Spinal cord (tissue), 10 donors: Measurements from ENCODE around the gene DCX. TPM values are rescaled to one million over a fixed set of nuclear protein-coding genes. Genes with fewer than 3 reads are reported as not detected.

Experiments
- DNase-seq, 6 donors: peaks; one replicate each; pipeline versions ENCODE4 v3.0.0 to v3.0.0-alpha.2; 2013 to 2015; ENCODE audit warnings: low spot score in 6 of 6, low read depth in 4 of 6
- H3K27ac ChIP-seq: one replicate; pipeline ENCODE4 v1.5.1; 2013; ENCODE audit warnings: low read depth, low read length, control low read depth
- H3K27me3 ChIP-seq: one replicate; pipeline ENCODE4 v1.6.1; 2013; ENCODE audit warnings: low read length; ENCODE audit not compliant: control insufficient read depth, insufficient read depth
- H3K36me3 ChIP-seq: one replicate; pipeline ENCODE4 v1.6.1; 2013; ENCODE audit warnings: low read length; ENCODE audit not compliant: control insufficient read depth, insufficient read depth
- H3K4me1 ChIP-seq: one replicate; pipeline ENCODE4 v1.6.1; 2013; ENCODE audit warnings: low read length; ENCODE audit not compliant: control insufficient read depth, insufficient read depth
- H3K4me3 ChIP-seq: one replicate; pipeline ENCODE4 v1.5.1; 2013; ENCODE audit warnings: low read depth, low read length, control low read depth
- H3K9me3 ChIP-seq: one replicate; pipeline ENCODE4 v1.6.1; 2013; ENCODE audit warnings: low read length; ENCODE audit not compliant: control insufficient read depth, insufficient read depth
- WGBS: methylation state at CpG from one replicate; pipeline ENCODE4 v1.1.5; 2013; ENCODE audit warnings: missing lambda C conversion rate; ENCODE audit not compliant: insufficient coverage; 5-methylcytosine and 5-hydroxymethylcytosine counted together
- polyA plus RNA-seq, 2 donors: library from polyadenylated mRNA; unstranded; fragments of 120-200 nt; gene quantifications; one replicate each; pipeline ENCODE4 v1.2.1, GENCODE V29; 2013; ENCODE audit not compliant: insufficient read length in 2 of 2
- small RNA-seq: library from RNA; depleted of rRNA; stranded (forward); fragments of <200 nt; gene quantifications from one replicate; pipeline ENCODE3, GENCODE V24; 2014; ENCODE audit warnings: low replicate concordance
- total RNA-seq, 2 donors: library from RNA; depleted of rRNA in 1 of 2; stranded (reverse); fragments of 120-200 nt in 1 of 2; fragments of >200 nt in 1 of 2; gene quantifications; one replicate each; pipeline versions ENCODE4 v1.2.3 to v1.2.4, GENCODE V29; 2013 to 2014
- donor health status: healthy.

The DCX gene
- total and polyA plus RNA-seq, 4 donors: 33.4 to 129 (median 70.1) TPM

DNA sequence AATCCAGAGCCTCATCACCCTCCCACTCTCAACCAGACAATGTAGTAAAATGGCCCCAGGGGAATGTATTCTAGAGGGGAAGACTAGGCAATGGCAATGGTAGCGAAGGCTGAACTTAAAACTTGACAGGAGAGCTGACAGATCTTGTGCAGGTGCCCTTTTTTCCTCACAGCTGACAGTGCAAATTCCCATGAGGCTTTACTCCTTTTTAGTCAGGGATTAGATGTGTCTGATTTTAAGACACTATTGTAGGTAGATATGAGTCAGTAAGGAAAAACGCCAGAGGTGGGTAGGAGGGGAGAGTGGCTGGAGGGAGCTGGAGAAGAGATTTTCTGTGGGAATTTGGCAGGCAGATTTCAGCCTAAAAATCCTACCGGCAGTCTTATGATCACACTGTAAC lies 152.4 kb downstream of the DCX start:
- H3K27ac ChIP-seq: no peak overlapping the region
- no peaks in the 10 kb centered on the region for H3K9me3 ChIP-seq
- H3K4me3 ChIP-seq: no peak overlapping the region
- no peak for DNase-seq
- peaks cover 13% of the 10 kb centered on the region for H3K27me3 ChIP-seq
- H3K36me3 ChIP-seq: no peaks in the 10 kb centered on the region
- H3K4me1 ChIP-seq: no peaks in the 10 kb centered on the region
- WGBS: 80% methylated on average over 1 of the region's 3 CpGs

DNA sequence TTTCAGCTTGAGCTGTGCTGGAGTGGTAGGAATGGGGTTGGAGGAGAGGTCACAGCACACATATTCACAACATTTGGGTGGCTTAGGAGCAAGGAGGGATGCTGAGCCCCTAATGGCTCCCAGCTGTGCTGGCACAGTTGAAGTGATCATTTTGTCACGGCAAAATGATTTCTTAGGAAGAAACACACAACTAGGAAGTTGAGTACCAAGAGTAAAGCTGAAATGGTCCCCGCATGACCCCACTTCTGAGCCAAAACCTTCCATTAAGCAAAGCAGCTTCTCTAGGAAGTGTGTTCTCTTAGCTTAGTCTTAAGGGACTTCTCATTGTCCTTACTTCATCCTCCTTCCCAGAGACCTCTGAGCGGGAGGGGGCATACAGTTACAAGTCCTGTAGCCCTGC lies 154.3 kb downstream of the DCX start:
- Histone ChIP-seq H3K36me3 (no peaks in the 10 kb centered on the region), H3K9me3 (no peaks in the 10 kb centered on the region), H3K4me3 (no peak overlapping the region), H3K27me3 (peaks cover 9% of the 10 kb centered on the region), H3K4me1 (no peaks in the 10 kb centered on the region), H3K27ac (no peak overlapping the region)
- WGBS: 83% methylated on average over 1 of the region's 3 CpGs
- DNase-seq: peak in 1 of 6 donors; percentile 3

DNA sequence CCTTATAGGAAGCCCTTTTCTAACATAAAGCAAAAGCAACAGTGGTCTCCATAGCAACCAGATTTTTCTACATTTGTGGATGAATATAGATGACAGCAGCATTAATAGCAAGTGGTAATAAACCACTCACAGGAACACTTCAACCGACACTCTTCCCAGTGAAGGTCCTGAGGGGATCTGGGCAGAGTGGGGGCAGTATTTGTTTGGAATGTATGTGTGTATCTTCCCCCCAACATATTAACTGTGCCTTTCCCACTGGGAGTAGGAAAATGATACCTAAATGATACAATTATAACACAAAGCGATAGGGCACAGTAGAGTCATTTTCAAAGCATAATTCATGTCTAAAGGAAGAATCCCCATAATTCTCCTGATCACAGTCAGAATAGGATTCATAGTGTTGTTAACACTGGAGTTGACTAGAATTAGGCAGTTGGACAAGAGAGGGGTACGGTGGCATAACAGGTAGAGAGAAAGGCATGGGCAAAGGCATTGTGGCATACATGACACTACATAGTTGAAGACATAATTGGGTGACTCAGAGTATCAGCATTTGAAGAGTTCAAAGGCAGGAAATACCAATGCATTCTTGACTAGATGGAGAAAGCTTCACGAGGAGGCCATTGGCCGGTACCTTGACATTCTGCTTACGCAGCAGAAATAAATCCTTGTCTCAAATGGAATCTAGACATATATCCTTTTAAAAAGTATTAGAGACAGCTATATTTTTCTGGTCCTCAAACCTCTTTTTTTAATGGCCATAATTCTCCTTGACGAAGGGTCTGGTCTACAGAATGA lies 156.9 kb downstream of the DCX start:
- H3K4me3 ChIP-seq: no peak overlapping the region
- H3K36me3 ChIP-seq: no peaks in the 10 kb centered on the region
- peak in 2 of 6 donors; percentile 2 to 41 for DNase-seq
- no peak overlapping the region for H3K27ac ChIP-seq
- WGBS: 78% methylated on average over 1 of the region's 7 CpGs
- H3K4me1 ChIP-seq: no peaks in the 10 kb centered on the region
- H3K27me3 ChIP-seq: peaks cover 15% of the 10 kb centered on the region
- no peaks in the 10 kb centered on the region for H3K9me3 ChIP-seq

DNA sequence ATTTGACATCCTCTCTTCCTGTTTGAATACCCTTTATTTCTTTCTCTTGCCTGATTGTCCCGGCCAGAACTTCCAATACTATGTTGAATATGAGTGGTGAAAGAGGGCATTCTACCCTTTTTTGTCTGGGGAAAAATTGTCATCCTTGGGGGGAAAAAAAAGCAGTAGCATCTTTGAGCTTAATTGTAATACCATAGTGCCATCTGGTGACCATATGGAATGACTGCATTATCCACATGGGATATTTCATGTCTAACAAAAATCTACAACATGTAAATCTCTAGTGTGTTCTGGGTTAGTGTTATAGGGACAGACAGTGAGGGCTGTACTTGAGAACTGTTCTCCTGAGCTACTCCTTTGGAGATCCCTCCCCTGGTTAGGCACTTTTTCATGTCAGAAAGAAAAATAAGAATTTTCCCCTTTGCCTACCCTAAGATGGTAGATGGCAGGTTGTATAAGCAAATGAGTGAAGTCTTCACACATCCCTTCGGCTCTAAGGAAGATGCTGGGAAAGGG lies 167.7 kb downstream of the DCX start:
- H3K4me3 ChIP-seq: no peak overlapping the region
- H3K27me3 ChIP-seq: peaks cover 13% of the 10 kb centered on the region
- no peaks in the 10 kb centered on the region for H3K36me3 ChIP-seq
- H3K4me1 ChIP-seq: no peaks in the 10 kb centered on the region
- no peak overlapping the region for H3K27ac ChIP-seq
- no peaks in the 10 kb centered on the region for H3K9me3 ChIP-seq
- DNase-seq: peak in 4 of 6 donors; percentile 10 to 61 (median 38)
- WGBS: 80% methylated on average over 1 of the region's 2 CpGs

Small RNA genes within 50 kb of the gene (small RNA-seq; reads per million reads assigned to genes)
- gene RNU6-496P: not detected

Other genes with a start within 250 kb of the DCX start
- gene CAPN6, start 141.7 kb downstream of the DCX start, total RNA-seq: 10 to 100 TPM; 19.8 to 47.4 TPM
- gene CAPN6, start 141.7 kb downstream of the DCX start, polyA plus RNA-seq: 1 to 10 TPM; 1.3 to 6.8 TPM
- 1 to 10 TPM in 1 of 2 donors, under 1 TPM in 1; 0.83 to 5.1 TPM for gene SERTM2, start 99.5 kb upstream of the DCX start, total RNA-seq
- gene SERTM2, start 99.5 kb upstream of the DCX start, polyA plus RNA-seq: 1 to 10 TPM; 1.4 to 2.0 TPM